Measurements from ENCODE around the gene DXO. TPM values are rescaled to one million over a fixed set of nuclear protein-coding genes. Genes with fewer than 3 reads are reported as not detected.

Gene DXO
- total and polyA plus RNA-seq, 2 of the 4 experiments (the other 2 are of a cell fraction) = 9.3 to 21.4 TPM

GRCh38 chr6:31927242-31927862, 44.6 kb downstream of the DXO start, which contains the start of gene C2 (continued):
- TF ChIP-seq ELK1 (IDR thresholded peaks at IDR 0.05; ENCODE audit: borderline replicate concordance, low read depth, low read length) = no peak

GRCh38 chr6:31922942-31923341, 49.0 kb downstream of the DXO start:
- CTCF ChIA-PET = interaction anchor here (0.8 to 0.9 kb wide), 2 partner anchors 13 to 17 kb away, joined by 3 read pairs; no protein-coding TSS in a partner anchor
- Histone ChIP-seq H3K4me3 (ENCODE audit: insufficient read depth, low read depth, low read length) (no peak overlapping the region), H2BK120ac (ENCODE audit: low read depth, low read length) (no peak overlapping the region), H3K4me2 (ENCODE audit: low read depth, low read length) (no peak overlapping the region), H3K36me3 (ENCODE audit: control insufficient read depth, insufficient read depth, low read length) (no peaks in the 10 kb centered on the region), H3K4me1 (ENCODE audit: control insufficient read depth, insufficient read depth, low read length) (peaks cover 6% of the 10 kb centered on the region; the same call in 1 of the 2 replicates), H2BK5ac (ENCODE audit: low read depth, low read length, poor library complexity, severe bottlenecking) (no peak overlapping the region), H2AK9ac (replicated peaks; ENCODE audit: low read depth, low read length, poor library complexity) (peak overlapping the region; percentile 65), H4K20me1 (ENCODE audit: insufficient read depth, low read length) (no peaks in the 10 kb centered on the region), H3K79me1 (ENCODE audit: low read depth in 1 of 2, low read length in 2 of 2) (no peaks in the 10 kb centered on the region), H3K9ac (ENCODE audit: low read depth, low read length) (no peak overlapping the region), H4K91ac (ENCODE audit: insufficient read depth, low read depth, low read length) (no peak overlapping the region), H3K27me3 (ENCODE audit: control insufficient read depth, insufficient read depth, low read length) (0 out of 2 replicates have a peak, but pooled peaks cover 2% of the 10 kb centered on the region), H4K5ac (ENCODE audit: low read depth, low read length) (no peak overlapping the region), H3K9me3 (ENCODE audit: control insufficient read depth, insufficient read depth, low read length) (no peaks in the 10 kb centered on the region), H3K56ac (ENCODE audit: extremely low read depth, insufficient read depth, low read length) (no peak overlapping the region), H2BK20ac (ENCODE audit: low read depth, low read length) (no peak overlapping the region), H3K23ac (ENCODE audit: low read depth, low read length) (no peak overlapping the region), H2BK15ac (ENCODE audit: low read depth, low read length) (no peak overlapping the region), H3K4ac (ENCODE audit: low read depth, low read length) (no peak overlapping the region), H3K18ac (ENCODE audit: low read depth, low read length) (no peak overlapping the region), H3K27ac (ENCODE audit: insufficient read depth, low read length) (no peak overlapping the region), H4K8ac (ENCODE audit: low read depth in 2 of 2, low read length in 2 of 2) (no peak overlapping the region), H3K14ac (replicated peaks; ENCODE audit: low read depth, low read length) (no peak overlapping the region), H2AK5ac (ENCODE audit: low read depth, low read length) (no peak overlapping the region), H3K9me1 (ENCODE audit: insufficient read depth, low read length) (0 out of 2 replicates have a peak, but pooled peaks cover 3% of the 10 kb centered on the region), H2AFZ (replicated peaks; ENCODE audit: low read length, poor library complexity) (peak overlapping the region; percentile 58)
- intact Hi-C loops (cut with micrococcal nuclease) (no loop called here), in situ Hi-C loops (cut with MboI; ENCODE audit: low sequenced_read_pairs) (no loop called here), dilution Hi-C loops (cut with HindIII; ENCODE audit: low sequenced_read_pairs, unreplicated experiment) (no loop called here)
- no peak for ATAC-seq (ENCODE audit: low read depth)
- no peak for DNase-seq
- POLR2A ChIA-PET (ENCODE audit: unreplicated experiment) = no interaction called here
- BruUV-seq (replicated peaks) = no TSS peak
- TF ChIP-seq SMC3 (IDR thresholded peaks at IDR 0.05; ENCODE audit: low read depth, low read length) = no peak
- TF ChIP-seq RCOR1 (IDR thresholded peaks at IDR 0.05; ENCODE audit: insufficient replicate concordance, low read length) = no peak
- peak; percentile 14; the same call in 1 of the 2 replicates for TF ChIP-seq RAD21 (IDR thresholded peaks at IDR 0.05; ENCODE audit: low read length)
- TF ChIP-seq CEBPB (IDR thresholded peaks at IDR 0.05; ENCODE audit: low read depth, low read length) = no peak
- no peak for TF ChIP-seq MXI1 (IDR thresholded peaks at IDR 0.05; ENCODE audit: borderline replicate concordance, low read depth, low read length)
- no peak for TF ChIP-seq ELK1 (IDR thresholded peaks at IDR 0.05; ENCODE audit: borderline replicate concordance, low read depth, low read length)
- WGBS, 2 experiments (ENCODE audit: extremely low coverage in 2 of 2, insufficient read length in 1 of 2) = no CpG with 5 or more reads among the region's 5 CpGs
